Nucleus accumbens (tissue), 56 donors: ENCODE results near the gene ITPRID1.

ENCODE experiments used
- DNase-seq, 56 donors: peaks; one replicate each; lab custom pipeline; 2025; lab: John Stamatoyannopoulos, UW

ITPRID1 gene

GRCh38 chr7:31603046-31603445 lies 89.2 kb downstream of the ITPRID1 start:
- DNase-seq = no peak

GRCh38 chr7:31613604-31614003 lies 99.7 kb downstream of the ITPRID1 start:
- no peak for DNase-seq

GRCh38 chr7:31633467-31633866 lies 119.6 kb downstream of the ITPRID1 start:
- DNase-seq = no peak

GRCh38 chr7:31633894-31634494 lies 120.1 kb downstream of the ITPRID1 start:
- DNase-seq = peak in 37 of 56 donors; percentile 3 to 73 (median 21)

GRCh38 chr7:31640381-31640780 lies 126.5 kb downstream of the ITPRID1 start:
- DNase-seq = no peak

- peak in 5 of 56 donors; percentile 4 to 15 (median 10) for DNase-seq
Measured at GRCh38 chr7:31642681-31643115, 128.8 kb downstream of the ITPRID1 start.

GRCh38 chr7:31646942-31647341 lies 133.1 kb downstream of the ITPRID1 start:
- DNase-seq = no peak

GRCh38 chr7:31647511-31647910 lies 133.6 kb downstream of the ITPRID1 start:
- no peak for DNase-seq

GRCh38 chr7:31648288-31648687 lies 134.4 kb downstream of the ITPRID1 start:
- DNase-seq = no peak

- no peak for DNase-seq
Measured at GRCh38 chr7:31648880-31649279, 135.0 kb downstream of the ITPRID1 start.

GRCh38 chr7:31651234-31652062 lies 137.6 kb downstream of the ITPRID1 start:
- no peak for DNase-seq

- no peak for DNase-seq
Measured at GRCh38 chr7:31652063-31652326, 138.1 kb downstream of the ITPRID1 start.

- no peak for DNase-seq
Measured at GRCh38 chr7:31663072-31663471, 149.2 kb downstream of the ITPRID1 start.

GRCh38 chr7:31664890-31665289 lies 151.0 kb downstream of the ITPRID1 start:
- no peak for DNase-seq

GRCh38 chr7:31665546-31665945 lies 151.7 kb downstream of the ITPRID1 start:
- DNase-seq = no peak

GRCh38 chr7:31669461-31669860 lies 155.6 kb downstream of the ITPRID1 start:
- DNase-seq = no peak

- DNase-seq = no peak
Measured at GRCh38 chr7:31679574-31680305, 165.8 kb downstream of the ITPRID1 start.

GRCh38 chr7:31683445-31684225 lies 169.7 kb downstream of the ITPRID1 start:
- no peak for DNase-seq

- peak in 2 of 56 donors; percentile 9 to 12 for DNase-seq
Measured at GRCh38 chr7:31687024-31687748, 173.3 kb downstream of the ITPRID1 start, which contains the start of gene PPP1R17. Gene PPP1R17, plus strand, starts transcription at chr7:31687215. Its CDS starts 5,227 bp downstream, at chr7:31692442.

GRCh38 chr7:31688372-31688771 lies 174.5 kb downstream of the ITPRID1 start:
- no peak for DNase-seq
